H9 (cell line): Measurements from ENCODE around the gene CTR9. TPM values are rescaled to one million over a fixed set of nuclear protein-coding genes. Genes with fewer than 3 reads are reported as not detected.

Experiments
- DNase-seq: peaks from one replicate; pipeline ENCODE4 v3.0.0-alpha.2; 2017
- H2AFZ ChIP-seq: one replicate; pipeline ENCODE4 v1.6.1; 2013; ENCODE audit warnings: mild to moderate bottlenecking, low read length, control low read depth, moderate library complexity
- H2AK5ac ChIP-seq: 2 replicates; pipeline ENCODE4 v1.6.1; 2013; ENCODE audit warnings: low read length, control low read depth, mixed read lengths; ENCODE audit not compliant: insufficient read length
- H2BK120ac ChIP-seq: one replicate; pipeline ENCODE4 v1.6.1; 2013; ENCODE audit warnings: low read depth, mild to moderate bottlenecking, low read length, control low read depth, inconsistent platforms; ENCODE audit not compliant: poor library complexity, severe bottlenecking
- H2BK12ac ChIP-seq: 2 replicates; pipeline ENCODE4 v1.6.1; 2013; ENCODE audit warnings: low read length, control low read depth, mixed read lengths, low read depth; ENCODE audit not compliant: insufficient read length
- H2BK15ac ChIP-seq: 2 replicates; pipeline ENCODE4 v1.6.1; 2013; ENCODE audit warnings: low read depth, low read length, control low read depth
- H2BK20ac ChIP-seq: one replicate; pipeline ENCODE4 v1.6.1; 2013; ENCODE audit warnings: low read depth, mild to moderate bottlenecking, low read length, control low read depth, inconsistent platforms; ENCODE audit not compliant: poor library complexity, severe bottlenecking
- H2BK5ac ChIP-seq: 2 replicates; pipeline ENCODE4 v1.6.1; 2013; ENCODE audit warnings: low read length, control low read depth, mixed read lengths; ENCODE audit not compliant: insufficient read length
- H3K14ac ChIP-seq: 2 replicates; pipeline ENCODE4 v1.6.1; 2013; ENCODE audit warnings: low read length, control low read depth; ENCODE audit not compliant: insufficient read depth
- H3K18ac ChIP-seq: 2 replicates; pipeline ENCODE4 v1.6.1; 2013; ENCODE audit warnings: low read depth, mild to moderate bottlenecking, mixed read lengths, low read length, control low read depth; ENCODE audit not compliant: insufficient read length
- H3K23ac ChIP-seq: 2 replicates; pipeline ENCODE4 v1.6.1; 2013; ENCODE audit warnings: low read length, control low read depth, mixed read lengths, low read depth; ENCODE audit not compliant: insufficient read length
- H3K23me2 ChIP-seq: 2 replicates; pipeline ENCODE4 v1.6.1; 2013; ENCODE audit warnings: low read depth, mild to moderate bottlenecking, mixed read lengths, low read length, control low read depth; ENCODE audit not compliant: insufficient read length, poor library complexity, severe bottlenecking
- H3K27ac ChIP-seq: 2 replicates; pipeline ENCODE4 v1.5.1; 2013; ENCODE audit warnings: low read length, control low read depth, mixed read lengths, low read depth; ENCODE audit not compliant: insufficient read length
- H3K27me3 ChIP-seq: 2 replicates; pipeline ENCODE4 v1.6.1; 2013; ENCODE audit warnings: low read length, control low read depth, inconsistent platforms; ENCODE audit not compliant: insufficient read depth
- H3K4ac ChIP-seq: 2 replicates; pipeline ENCODE4 v1.6.1; 2013; ENCODE audit warnings: low read depth, mild to moderate bottlenecking, control low read depth, inconsistent platforms, low read length, moderate library complexity
- H3K4me1 ChIP-seq: 2 replicates; pipeline ENCODE4 v1.6.1; 2013; ENCODE audit warnings: low read length, control low read depth, inconsistent platforms; ENCODE audit not compliant: insufficient read depth
- H3K4me2 ChIP-seq: 2 replicates; pipeline ENCODE4 v1.6.1; 2013; ENCODE audit warnings: low read length, control low read depth, mixed read lengths; ENCODE audit not compliant: insufficient read length, insufficient read depth
- H3K56ac ChIP-seq: 2 replicates; pipeline ENCODE4 v1.6.1; 2013; ENCODE audit warnings: low read depth, mild to moderate bottlenecking, mixed read lengths, low read length, control low read depth; ENCODE audit not compliant: insufficient read length
- H3K79me1 ChIP-seq: 2 replicates; pipeline ENCODE4 v1.6.1; 2013; ENCODE audit warnings: low read depth, mild to moderate bottlenecking, moderate library complexity, low read length, control low read depth, inconsistent platforms; ENCODE audit not compliant: insufficient read depth, poor library complexity, severe bottlenecking
- H3K79me2 ChIP-seq: 2 replicates; pipeline ENCODE4 v1.6.1; 2013; ENCODE audit warnings: low read length, control low read depth, inconsistent platforms; ENCODE audit not compliant: insufficient read depth
- H3K9ac ChIP-seq: 2 replicates; pipeline ENCODE4 v1.6.1; 2013; ENCODE audit warnings: low read length, control low read depth, mixed read lengths; ENCODE audit not compliant: insufficient read length; ENCODE audit errors: extremely low read depth
- H3K9me3 ChIP-seq: one replicate; pipeline ENCODE4 v1.6.1; 2013; ENCODE audit warnings: low read depth, low read length, inconsistent platforms; ENCODE audit not compliant: control insufficient read depth
- H3T11ph ChIP-seq: one replicate; pipeline ENCODE4 v1.6.1; 2013; ENCODE audit warnings: mild to moderate bottlenecking, low read length, control low read depth, inconsistent platforms
- H4K20me1 ChIP-seq: one replicate; pipeline ENCODE4 v1.6.1; 2013; ENCODE audit not compliant: control insufficient read depth, insufficient read length, insufficient read depth
- H4K5ac ChIP-seq: 2 replicates; pipeline ENCODE4 v1.6.1; 2013; ENCODE audit warnings: low read depth, mild to moderate bottlenecking, mixed read lengths, low read length, control low read depth; ENCODE audit not compliant: insufficient read length
- H4K8ac ChIP-seq: replicated peaks from 2 replicates; pipeline ENCODE4 v1.6.1; 2013; ENCODE audit warnings: low read length, control low read depth, mixed read lengths, low read depth; ENCODE audit not compliant: insufficient read length
- H4K91ac ChIP-seq: 2 replicates; pipeline ENCODE4 v1.6.1; 2013; ENCODE audit warnings: low read depth, mild to moderate bottlenecking, moderate library complexity, mixed read lengths, low read length, control low read depth; ENCODE audit not compliant: insufficient read length
- H3K27ac Mint-ChIP-seq, 3 experiments: 2 replicates in 2 of 3; 3 replicates in 1 of 3; pipeline ENCODE4 v1.8.0; 2020 to 2021; ENCODE audit warnings: mixed read lengths in 3 of 3, mild to moderate bottlenecking in 1 of 3, moderate library complexity in 1 of 3
- H3K27me3 Mint-ChIP-seq: 2 replicates; pipeline ENCODE4 v1.8.0; 2021; ENCODE audit warnings: low read depth, mild to moderate bottlenecking, moderate library complexity, mixed read lengths
- H3K36me3 Mint-ChIP-seq, 3 experiments: 2 replicates in 2 of 3; 3 replicates in 1 of 3; pipeline ENCODE4 v1.8.0; 2020 to 2021; ENCODE audit warnings: low read depth in 3 of 3, mixed read lengths in 3 of 3; ENCODE audit not compliant: insufficient read depth in 1 of 3
- H3K4me1 Mint-ChIP-seq, 2 experiments: 2 replicates each; pipeline ENCODE4 v1.8.0; 2020; ENCODE audit warnings: mixed read lengths in 2 of 2
- H3K4me3 Mint-ChIP-seq, 2 experiments: 2 replicates in 1 of 2; 3 replicates in 1 of 2; pipeline ENCODE4 v1.8.0; 2020 to 2021; ENCODE audit warnings: mild to moderate bottlenecking in 2 of 2, mixed read lengths in 2 of 2, moderate library complexity in 1 of 2
- H3K9me3 Mint-ChIP-seq, 2 experiments: 2 replicates in 1 of 2; 3 replicates in 1 of 2; pipeline ENCODE4 v1.8.0; 2020; ENCODE audit warnings: mild to moderate bottlenecking in 2 of 2, mixed read lengths in 2 of 2, moderate library complexity in 1 of 2
- CTCF ChIP-seq: fragments of 200-600 bp; sonication (generic); conservative IDR thresholded peaks from 3 replicates; pipeline ENCODE4 v1.8.0; 2021; ENCODE audit warnings: antibody characterized with exemption, mild to moderate bottlenecking
- WGBS: extraction: QIAGEN DNeasy Blood & Tissue Kit; methylation state at CpG from one replicate; pipeline ENCODE4 v1.1.7; 2013; ENCODE audit warnings: missing lambda C conversion rate, low lambda C conversion rate, mixed read lengths; ENCODE audit not compliant: insufficient read length; ENCODE audit errors: extremely low coverage; 5-methylcytosine and 5-hydroxymethylcytosine counted together
- total RNA-seq: library from RNA; stranded (reverse); gene quantifications from 2 replicates; pipeline ENCODE4 v1.2.1, GENCODE V29; 2021

CTR9 gene
- total RNA-seq, 1 experiment from 2014 or later = 37.5 TPM

- H3K56ac ChIP-seq = no peak overlapping the region
- no peak overlapping the region for H4K91ac ChIP-seq
- H2AFZ ChIP-seq = no peak overlapping the region
- H2AK5ac ChIP-seq = no peak overlapping the region
- DNase-seq = no peak
- no peak overlapping the region for H3K4me2 ChIP-seq
- Mint-ChIP-seq H3K4me1 (peaks cover 6 to 17% of the 10 kb centered on the region in 2 experiments), H3K27me3 (no peaks in the 10 kb centered on the region), H3K27ac (no peak overlapping the region), H3K36me3 (peaks cover 7 to 39% (median 21%) of the 10 kb centered on the region in 3 experiments; a peak in 6 of 7 replicates), H3K9me3 (no peaks in the 10 kb centered on the region), H3K4me3 (no peak overlapping the region)
- WGBS = no CpG with 5 or more reads among the region's 4 CpGs
- H2BK15ac ChIP-seq = no peak overlapping the region
- no peak overlapping the region for H4K8ac ChIP-seq
- TF ChIP-seq CTCF = no peak
- no peaks in the 10 kb centered on the region for H3K79me1 ChIP-seq
- no peak overlapping the region for H3K4ac ChIP-seq
- H3K27me3 ChIP-seq = no peaks in the 10 kb centered on the region
- no peak overlapping the region for H3K9ac ChIP-seq
- no peak overlapping the region for H3K23ac ChIP-seq
- H3K9me3 ChIP-seq = no peaks in the 10 kb centered on the region
- no peak overlapping the region for H3K18ac ChIP-seq
- no peak overlapping the region for H3T11ph ChIP-seq
- no peak overlapping the region for H2BK120ac ChIP-seq
- H2BK5ac ChIP-seq = no peak overlapping the region
- no peaks in the 10 kb centered on the region for H3K4me1 ChIP-seq
- no peak overlapping the region for H3K27ac ChIP-seq
- no peak overlapping the region for H4K5ac ChIP-seq
- no peak overlapping the region for H2BK20ac ChIP-seq
- H3K79me2 ChIP-seq = no peaks in the 10 kb centered on the region
- H4K20me1 ChIP-seq = no peaks in the 10 kb centered on the region
- H2BK12ac ChIP-seq = no peak overlapping the region
- H3K23me2 ChIP-seq = no peaks in the 10 kb centered on the region
- H3K14ac ChIP-seq = no peak overlapping the region
Measured at GRCh38 chr11:10763766-10764165, 12.7 kb downstream of the CTR9 start.
